Measurements from ENCODE around the gene N4BP2L2. TPM values are rescaled to one million over a fixed set of nuclear protein-coding genes. Genes with fewer than 3 reads are reported as not detected.
"Not testable (repeated sequence)": the region's sequence is repeated elsewhere in the genome, so short reads cannot be mapped to it uniquely, and the experiment has no call there.

The N4BP2L2 gene
- total RNA-seq: 200 TPM

DNA sequence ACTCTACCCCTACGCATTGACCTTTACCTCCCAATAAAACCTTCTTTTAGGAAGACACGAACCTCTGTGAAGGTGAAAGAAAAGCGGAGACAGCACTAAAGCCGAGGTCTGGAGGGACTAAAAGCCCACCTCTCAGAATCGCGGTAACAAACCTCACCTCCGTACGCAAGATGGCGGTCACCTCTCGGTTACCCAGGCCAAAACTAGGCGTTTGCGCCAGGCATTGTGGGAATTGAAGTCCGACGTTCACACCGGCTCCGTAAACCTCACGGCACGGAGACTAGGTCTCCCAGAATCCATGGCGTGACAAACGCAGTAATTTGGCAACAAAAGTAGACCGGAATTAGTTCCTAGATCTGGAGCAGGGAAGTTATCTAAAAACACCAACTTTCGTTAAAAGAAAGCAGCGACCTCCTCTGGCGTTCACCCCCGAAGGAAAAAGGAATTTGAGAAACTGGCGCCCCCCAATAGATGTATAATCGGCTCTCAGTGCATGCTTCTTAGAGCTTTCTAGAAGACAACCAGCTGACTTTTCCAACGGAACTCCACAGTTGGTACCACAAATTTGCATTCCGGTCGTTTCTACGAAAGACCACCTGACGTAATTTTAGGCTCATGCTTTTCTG lies at the start of gene N4BP2L2:
Gene N4BP2L2, minus strand, starts transcription at position 175 of the 626 bp plus-strand sequence. CDS start 1,768 bp downstream, outside the sequence.
- DNase-seq: peak; percentile 93

DNA sequence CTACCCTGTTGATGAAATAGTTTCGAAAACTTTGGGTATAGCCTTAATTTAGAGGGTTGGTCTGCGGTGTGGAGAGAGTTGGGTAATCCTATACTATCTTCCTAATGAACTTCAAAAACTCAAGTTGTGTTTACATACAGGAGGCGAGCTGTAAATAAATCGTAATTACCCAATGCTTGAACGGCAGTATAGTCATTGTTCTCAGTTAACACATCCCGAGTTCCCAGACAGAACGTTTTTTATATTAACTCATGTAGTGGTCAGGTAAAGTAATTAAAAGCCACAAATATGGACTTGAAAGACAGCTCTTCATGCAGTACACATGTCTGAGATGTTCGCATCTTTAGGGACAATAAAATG lies 49.2 kb upstream of the N4BP2L2 start:
- no peak for DNase-seq

DNA sequence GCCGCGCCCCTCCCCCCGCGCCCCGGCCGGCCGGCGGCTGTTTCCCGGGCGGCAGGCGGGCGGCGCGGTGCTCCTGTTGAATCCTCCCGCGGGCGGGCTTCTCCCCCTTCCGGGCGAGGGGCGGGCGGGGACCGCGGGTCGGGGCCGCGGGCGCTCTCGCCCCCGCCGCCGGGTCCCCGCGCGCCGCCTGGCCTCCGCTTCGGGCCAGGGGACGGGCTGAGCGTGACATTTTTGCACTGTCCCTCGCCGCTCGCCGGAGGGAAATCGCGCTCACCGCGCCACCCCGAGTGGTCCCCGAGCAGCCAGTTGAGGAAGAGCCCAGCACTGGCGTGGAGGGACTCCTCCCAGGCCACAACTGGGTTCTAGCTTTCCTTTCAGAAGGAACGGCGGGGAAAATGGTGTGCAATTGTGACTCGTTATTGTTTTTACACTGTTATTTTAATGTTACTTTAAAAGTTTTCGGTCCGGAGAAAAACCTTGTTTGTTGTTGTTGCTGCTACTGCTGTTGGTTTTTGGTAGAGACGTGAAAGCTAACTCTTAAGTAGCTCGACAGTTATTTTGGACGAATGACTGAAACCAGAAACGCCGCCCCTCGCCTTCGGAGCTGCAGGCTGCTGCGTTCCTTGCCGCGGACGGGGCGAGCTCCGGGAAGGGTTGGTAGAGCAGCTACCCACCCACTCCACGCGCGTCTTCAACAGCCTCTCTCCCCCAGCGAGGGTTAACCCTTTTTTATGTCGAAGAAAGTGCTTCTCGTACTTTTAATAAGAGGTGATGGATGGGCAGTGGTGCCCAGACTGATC lies 48.6 kb upstream of the N4BP2L2 start:
- DNase-seq: peak; percentile 57

DNA sequence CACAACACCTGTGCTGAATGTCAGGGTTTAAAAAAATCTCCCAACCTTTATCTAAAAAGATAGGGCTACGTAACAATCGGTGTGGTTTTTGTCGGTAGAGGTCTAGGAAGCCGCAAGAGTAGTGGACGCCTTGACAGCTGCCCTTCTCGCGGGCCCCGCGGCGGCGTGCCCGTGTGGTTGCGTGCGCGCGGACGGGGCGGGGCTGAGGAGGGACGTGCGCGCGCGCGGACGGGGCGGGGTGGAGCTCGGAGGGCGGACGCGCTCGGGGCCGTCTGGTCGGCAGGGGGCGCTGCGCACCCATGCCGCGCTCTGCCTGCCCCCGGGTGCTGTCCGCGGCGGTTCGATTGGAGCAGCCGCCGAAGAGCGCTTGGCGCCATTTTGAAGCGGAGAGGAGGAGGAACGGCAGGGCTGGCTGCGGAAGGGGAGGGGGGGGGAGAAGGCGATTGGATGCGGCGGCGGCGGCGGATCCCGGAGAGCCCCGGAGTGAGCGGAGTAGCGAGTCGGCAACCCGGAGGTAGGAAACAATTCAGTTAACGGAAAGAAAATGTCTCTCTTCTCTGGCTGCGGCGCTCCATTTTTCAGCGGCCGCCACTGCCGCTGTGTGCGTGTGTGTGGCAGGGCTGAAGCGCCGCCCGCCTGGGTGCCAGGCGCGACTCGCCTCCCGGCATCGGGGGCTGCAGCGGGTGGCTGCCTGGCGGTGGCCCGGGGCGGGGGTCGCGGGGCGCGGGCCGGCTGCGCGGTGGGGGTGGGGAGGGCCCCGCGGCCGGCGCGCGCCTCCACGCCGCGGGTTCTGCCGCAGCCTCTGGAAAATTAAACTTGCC lies 47.7 kb upstream of the N4BP2L2 start, which contains the start of gene PDS5B:
Gene PDS5B, plus strand, starts transcription at position 373 of the 821 bp plus-strand sequence. CDS start 62,321 bp downstream, outside the sequence.
- DNase-seq: peak; percentile 94

DNA sequence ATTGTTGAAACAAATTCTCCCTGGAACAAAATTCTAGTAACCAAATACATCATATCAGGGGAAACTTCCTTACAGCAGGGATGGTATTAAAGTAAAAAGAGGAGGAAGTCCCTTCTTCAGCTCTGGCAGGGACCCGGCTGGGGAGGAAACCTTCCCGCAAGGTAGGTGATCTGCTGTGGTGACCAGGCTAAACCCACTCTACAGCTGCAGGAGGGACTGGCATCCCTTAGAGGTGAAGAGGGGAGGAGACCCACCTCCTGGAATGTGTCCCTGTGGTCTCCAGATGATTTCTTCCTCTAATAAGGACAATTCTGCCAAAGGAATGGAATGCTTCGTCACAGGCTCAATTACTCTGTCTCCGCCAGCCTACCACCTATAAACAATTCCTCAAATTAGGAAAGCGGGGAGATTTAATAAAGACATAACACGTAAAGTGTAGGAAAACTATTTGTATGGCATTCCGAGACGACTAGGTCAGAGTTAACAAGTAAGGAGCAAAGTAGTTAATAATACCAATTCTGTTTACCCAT lies 47.0 kb upstream of the N4BP2L2 start:
- DNase-seq: no peak

DNA sequence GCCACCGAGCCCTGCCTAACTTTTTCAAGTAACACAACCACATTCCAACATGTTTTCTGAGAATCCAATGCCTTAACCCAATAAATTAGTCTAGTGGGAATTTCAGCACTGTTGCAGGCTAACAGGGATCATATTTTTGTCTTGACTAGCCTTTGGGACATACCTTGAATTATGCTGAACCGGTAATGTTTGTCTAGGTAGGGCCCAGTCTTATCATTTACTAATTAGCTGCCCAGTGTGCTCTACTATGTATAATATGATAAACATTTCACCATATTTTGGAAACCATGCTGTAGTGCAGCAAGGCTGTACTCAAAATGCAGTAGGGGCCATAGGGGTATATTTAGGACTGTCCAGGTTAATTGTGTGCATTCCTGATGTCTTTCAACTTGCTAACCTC lies 44.4 kb upstream of the N4BP2L2 start:
- DNase-seq: no peak

DNA sequence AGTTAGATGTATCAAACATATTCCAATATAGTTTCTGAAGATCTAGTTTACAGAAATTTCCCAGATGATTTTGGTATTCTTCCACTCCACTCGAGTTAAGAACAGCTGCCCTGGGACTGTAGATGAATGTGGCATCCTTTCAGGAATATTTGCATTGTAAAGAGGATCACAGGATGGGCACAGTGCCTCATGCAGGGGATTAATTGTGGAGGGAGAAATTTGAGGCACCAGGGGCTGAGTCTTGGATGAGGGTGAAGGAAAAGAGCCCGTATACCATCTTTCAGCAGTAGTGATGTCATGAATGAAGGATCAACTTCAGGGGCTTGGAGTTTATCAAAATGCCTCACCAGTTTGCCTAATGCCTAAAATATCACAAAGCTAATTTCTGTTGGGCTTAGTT lies 43.7 kb upstream of the N4BP2L2 start:
- no peak for DNase-seq

DNA sequence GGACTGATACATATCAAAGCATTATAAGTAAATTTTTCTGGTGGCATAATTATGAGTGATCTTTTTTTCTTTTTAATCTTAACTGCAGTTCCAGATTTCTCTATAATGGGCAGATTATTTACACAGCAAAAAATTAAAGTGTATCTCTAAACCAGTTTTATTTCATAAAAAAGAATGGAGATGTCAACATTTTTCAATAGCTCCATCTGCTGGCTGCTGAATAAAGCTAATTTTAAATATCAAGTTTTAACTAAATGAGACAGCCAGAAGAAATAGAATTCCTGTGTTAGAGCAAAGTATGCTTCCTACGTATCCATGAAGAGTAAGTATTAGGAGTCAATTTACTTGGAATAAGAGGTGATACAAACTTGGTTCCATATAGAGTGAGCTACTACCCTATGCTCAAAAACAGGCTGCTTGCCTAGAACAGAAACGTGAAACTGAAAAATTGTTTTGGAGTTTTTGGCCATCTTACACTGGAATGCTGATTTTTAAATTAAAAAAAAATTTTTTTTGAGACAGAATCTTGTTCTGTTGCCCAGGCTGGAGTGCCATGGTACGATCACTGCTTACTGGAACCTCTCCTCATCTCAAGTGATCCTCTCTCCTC lies 42.7 kb upstream of the N4BP2L2 start:
- DNase-seq: no peak

DNA sequence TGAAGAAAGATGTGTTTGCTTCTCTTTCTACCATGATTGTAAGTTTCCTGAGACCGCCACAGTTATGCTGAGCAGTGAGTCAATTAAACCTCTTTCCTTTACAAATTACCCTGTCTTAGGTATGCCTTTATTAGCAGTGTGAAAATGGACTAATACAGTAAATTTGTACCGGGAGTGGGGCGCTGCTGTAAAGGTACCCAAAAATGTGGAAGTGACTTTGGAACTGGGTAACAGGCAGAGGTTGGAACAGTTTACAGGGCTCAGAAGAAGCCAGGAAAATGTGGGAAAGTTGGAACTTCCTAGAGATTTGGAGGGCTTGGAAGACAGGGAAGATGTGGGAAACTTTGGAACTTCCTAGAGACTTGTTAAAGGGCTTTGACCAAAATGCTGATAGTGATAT lies 38.4 kb upstream of the N4BP2L2 start:
- no peak for DNase-seq

DNA sequence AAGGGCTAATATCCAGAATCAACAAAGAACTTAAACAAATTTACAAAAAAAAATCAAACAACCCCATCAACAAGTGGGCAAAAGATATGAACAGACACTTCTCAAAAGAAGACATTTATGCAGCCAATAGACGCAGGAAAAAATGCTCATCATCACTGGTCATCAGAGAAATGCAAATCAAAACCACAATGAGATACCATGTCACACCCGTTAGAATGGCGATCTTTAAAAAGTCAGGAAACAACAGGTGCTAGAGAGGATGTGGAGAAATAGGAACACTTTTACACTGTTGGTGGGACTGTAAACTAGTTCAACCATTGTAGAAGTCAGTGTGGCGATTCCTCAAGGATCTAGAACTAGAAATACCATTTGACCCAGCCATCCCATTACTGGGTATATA lies 37.1 kb upstream of the N4BP2L2 start:
- not testable (repeated sequence) for DNase-seq

DNA sequence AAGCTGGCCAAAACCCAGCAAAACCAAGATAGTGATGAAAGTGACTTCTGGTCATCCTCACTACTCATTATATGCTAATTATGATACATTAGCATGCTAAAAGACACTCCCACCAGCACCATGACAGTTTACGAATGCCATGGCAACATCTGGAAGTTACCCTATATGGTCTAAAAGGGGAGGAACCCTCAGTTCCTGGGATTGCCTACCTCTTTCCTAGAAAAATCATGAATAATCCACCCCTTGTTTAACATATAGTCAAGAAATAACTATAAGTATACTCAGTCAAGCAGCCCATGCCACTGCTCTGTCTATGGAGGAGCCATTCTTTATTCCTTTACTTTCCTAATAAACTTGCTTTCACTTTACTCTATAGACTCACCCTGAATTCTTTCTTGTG lies 22.2 kb upstream of the N4BP2L2 start:
- not testable (repeated sequence) for DNase-seq

DNA sequence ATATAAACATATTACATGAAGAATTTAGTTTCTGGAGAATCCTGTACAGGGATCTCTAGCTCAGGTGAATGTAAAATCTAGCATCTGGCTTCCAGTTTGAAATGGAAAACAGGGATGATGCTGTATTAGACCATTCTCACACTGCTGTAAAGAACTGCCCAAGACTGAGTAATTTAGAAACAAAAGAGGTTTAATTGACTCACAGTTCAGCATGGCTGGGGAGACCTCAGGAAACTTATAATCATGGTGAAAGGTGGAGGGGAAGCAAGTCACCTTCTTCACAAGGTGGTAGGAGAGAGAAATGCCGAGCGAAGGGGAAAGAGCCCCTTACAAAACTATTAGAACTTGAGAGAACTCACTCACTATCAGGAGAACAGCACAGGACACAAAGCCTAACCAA lies 17.0 kb upstream of the N4BP2L2 start:
- DNase-seq: no peak

DNA sequence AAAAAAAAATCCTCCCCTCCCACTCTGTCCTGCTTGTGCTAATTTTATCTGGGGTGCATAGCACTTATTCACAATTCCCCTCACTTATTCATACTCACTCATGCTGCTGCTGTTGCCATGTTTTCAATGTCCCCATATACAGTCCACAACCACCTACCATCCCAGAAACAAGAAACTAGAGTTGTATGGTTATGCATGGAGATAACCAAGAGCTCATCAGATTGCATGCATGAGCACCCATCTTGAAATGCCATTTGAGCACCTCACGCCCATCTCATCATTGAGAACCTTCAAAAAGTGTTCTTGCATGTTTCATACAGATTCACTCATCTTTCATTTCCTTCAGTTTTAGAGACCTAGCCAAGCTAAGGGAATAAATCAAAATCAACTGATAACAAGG lies 15.1 kb upstream of the N4BP2L2 start:
- no peak for DNase-seq

DNA sequence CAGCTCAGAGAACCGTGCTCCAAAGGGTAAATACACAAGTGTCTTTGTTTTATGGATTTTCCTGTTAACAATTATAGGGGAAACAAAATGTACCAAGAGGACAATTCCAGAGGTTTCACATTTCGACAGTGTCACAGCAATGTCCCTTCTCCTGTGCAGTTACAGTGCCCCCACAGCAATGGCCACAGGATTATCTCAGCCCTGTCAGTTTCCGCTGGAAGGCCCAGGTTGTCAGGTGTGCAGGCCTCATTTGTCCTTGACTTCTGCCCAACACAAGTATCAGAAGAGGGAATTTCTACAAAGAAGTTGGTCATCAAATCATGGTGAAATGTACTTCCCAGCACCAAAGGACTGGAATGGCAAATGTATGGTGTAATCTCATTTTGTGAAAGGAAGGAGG lies 11.2 kb upstream of the N4BP2L2 start:
- no peak for DNase-seq

DNA sequence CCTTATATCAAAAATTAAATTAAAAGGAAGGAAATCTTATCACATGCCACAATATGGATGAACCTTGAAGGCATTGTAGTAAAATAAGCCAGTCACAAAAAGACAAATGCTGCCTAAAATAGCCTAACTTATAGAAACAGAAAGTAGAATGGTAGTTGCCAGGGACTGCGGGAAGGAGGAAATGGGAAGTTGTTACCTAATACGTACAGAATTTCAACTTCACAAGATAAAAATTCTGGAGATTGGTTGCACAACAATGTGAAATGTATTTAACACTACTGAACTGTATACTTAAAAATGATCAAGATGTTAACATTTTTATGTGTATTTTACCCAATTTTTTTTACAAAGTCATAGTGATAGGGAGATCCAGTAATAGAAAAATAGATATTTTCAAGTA lies 10.2 kb upstream of the N4BP2L2 start:
- DNase-seq: no peak

DNA sequence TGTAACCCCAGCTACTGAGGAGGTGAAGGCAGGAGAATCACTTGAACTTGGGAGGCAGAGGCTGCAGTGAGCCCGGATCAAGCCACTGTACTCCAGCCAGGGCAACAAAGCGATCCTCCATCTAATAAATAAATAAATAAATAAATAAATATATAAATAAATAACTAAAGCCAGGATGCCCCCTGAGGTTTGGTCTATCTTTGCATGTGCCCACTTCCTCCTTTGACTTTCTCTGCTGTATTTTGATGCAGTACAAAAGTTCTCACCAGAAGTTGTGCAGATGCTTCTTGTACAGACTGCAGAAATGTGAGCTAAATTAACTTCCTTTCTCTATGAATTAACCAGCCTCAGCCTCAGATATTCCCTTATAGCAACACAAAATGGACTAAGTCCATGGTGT lies 6.5 kb upstream of the N4BP2L2 start:
- DNase-seq: no peak

DNA sequence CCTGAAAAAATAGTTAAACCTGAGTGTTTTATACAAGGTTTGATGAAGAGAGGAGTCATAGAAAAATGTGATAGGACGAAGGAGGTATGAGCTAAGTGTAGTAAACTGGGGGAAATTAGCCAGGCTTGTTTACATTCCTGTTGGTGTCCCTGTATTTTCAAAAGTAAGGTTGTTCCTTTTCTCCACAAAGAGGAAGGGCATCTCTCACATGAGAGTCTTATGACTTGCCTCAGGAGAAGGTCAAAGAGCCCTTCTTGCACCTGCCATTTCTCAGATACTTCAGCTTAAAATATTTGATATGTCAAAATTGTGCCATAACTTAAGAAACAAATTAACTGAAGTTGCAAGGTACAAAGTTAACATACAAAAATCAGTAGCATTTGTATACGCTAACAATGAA lies 3.6 kb upstream of the N4BP2L2 start:
- no peak for DNase-seq

DNA sequence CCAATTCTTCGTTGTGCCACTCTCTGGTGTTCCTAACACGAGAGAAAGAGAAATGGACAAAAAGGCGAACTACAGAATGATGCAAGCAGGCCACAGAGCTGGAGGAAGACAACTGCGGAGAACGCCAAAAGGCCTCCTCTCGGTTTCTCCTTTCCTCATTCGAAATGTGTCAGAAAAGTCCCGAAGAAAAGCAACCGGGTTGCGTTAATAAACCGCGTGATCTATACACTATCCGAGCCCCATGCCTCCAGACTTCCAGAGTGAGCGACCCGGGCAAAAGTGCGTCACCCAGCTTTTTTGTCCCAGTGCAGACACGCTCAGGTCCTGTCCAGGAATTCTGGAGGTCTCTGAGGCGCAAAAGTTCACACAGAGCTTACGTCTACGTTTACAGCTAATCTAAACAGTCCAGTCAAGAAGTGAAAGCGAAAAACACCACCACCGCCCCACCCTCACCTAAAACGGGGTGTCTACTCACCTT lies 413 bp downstream of the N4BP2L2 start:
- peak; percentile 43 for DNase-seq

DNA sequence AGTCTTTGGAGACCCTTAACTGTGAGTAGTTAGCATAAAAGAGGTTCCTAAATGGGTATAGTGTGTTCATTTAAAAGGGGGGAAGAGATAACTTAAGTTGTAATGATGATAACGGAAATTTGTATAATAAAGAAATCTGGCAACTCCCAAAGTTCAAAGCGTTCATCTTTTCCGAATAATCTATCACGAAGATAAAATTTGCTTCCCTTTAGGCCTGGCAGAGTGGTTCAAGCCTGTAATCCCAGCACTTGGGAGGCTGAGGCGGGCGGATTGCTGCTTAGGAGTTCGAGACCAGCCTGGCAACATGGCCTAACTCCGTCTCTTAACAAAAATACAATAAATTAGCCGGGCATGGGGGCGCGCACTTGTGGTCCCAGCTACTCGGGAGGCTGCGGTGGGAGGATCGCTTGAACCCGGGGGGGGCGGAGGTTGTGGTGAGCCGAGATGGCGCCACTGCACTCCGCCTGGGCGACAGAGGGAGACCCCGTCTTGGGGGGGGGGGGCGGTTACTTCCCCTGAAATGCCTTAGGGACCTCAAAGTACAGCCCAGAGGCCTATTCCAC lies 934 bp downstream of the N4BP2L2 start:
- DNase-seq: no peak

DNA sequence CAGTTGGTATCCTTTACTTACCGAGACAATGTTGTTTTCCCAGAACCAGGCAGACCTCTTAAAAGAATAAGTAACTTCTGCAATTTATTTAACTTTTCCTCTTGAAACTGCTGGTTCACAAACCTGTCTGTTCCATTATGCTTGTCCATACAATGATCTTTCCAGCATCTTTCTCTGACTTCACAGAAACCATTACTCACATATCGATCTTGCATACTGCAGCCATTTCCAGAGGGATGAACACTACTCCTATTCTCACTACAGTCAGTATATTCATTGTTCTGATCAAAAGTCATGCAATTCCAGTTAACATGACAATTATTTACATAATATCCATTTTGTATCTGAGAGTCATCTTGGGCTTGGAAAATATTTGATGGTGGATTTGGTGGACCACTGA lies 2.8 kb downstream of the N4BP2L2 start:
- no peak for DNase-seq

DNA sequence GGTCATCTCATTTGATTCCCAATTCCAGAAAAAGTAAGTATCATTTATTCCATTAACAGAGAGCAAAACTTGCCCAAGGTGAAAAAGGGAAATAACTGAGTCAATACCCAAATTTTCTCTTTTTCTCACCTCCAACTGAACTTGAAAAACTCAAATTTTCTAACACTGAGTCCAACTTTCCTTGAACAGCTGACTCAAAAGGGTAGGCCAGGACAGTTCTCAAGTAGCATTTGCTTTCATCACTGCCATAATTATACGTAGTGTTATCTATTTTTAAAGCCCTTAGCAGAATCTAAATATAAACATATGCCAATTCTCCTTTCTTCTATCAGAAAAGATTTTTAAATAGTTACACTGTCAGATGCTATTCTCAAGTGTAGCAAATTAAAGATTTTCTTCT lies 3.5 kb downstream of the N4BP2L2 start:
- no peak for DNase-seq

DNA sequence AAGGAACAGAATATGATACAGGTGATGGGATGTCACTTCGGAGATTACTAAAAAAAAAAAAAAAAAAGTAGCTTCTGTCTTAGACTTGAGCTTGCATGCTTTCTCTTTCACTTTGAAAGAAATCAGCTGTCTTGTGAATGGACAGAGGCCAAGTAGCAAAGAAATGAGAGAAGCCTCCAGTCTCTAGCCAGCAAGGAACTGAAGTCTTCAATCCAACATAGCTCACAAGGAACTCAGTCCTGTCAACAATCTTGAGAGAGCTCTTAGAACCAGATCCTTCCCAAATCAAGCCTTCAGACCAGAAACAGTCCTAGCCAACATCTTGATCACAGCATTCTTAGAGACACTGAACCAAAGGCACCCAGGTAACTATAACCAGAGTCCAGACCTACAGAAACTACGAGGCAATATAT lies 7.7 kb downstream of the N4BP2L2 start:
- DNase-seq: no peak
